SK-N-SH (cell line): ENCODE results near the gene CLK1. TPM values are rescaled to one million over a fixed set of nuclear protein-coding genes. Genes with fewer than 3 reads are reported as not detected.

ENCODE experiments used
- CTCF ChIA-PET: fragments of 300-600, 350-600 bp; formaldehyde crosslinking; extraction: SDS; loops from one replicate; lab custom pipeline; 2021; lab: Yijun Ruan, JAX
- POLR2A ChIA-PET: fragments of 350-600 bp; sonication (Branson Sonifier 250); formaldehyde crosslinking; extraction: SDS; loops from one replicate; lab custom pipeline; 2020; ENCODE audit warnings: antibody characterized with exemption, inconsistent platforms; lab: Yijun Ruan, JAX
- DNase-seq: peaks from one replicate; pipeline ENCODE4 v3.0.0; 2012
- H2AFZ ChIP-seq: fragments of 200-600 bp; sonication (generic); 2 replicates; pipeline ENCODE4 v1.8.1; 2016; ENCODE audit warnings: antibody characterized with exemption, mild to moderate bottlenecking, low read depth
- H3F3A ChIP-seq: fragments of 200-600 bp; sonication (generic); replicated peaks from 2 replicates; pipeline ENCODE3; 2016; ENCODE audit warnings: antibody characterized with exemption, mild to moderate bottlenecking; ENCODE audit not compliant: insufficient read depth
- H3K27ac ChIP-seq, 2 experiments: fragments of 200-500 bp in 1 of 2; fragments of 200-600 bp in 1 of 2; sonication (Bioruptor generic) in 1 of 2; sonication (generic), shearing (Covaris generic) in 1 of 2; 2 replicates each; pipeline versions ENCODE4 v1.5.1 to v1.6.1; 2014 to 2016; ENCODE audit warnings: low read depth in 2 of 2, inconsistent platforms in 1 of 2, low read length in 1 of 2, mild to moderate bottlenecking in 1 of 2, mixed read lengths in 1 of 2
- H3K27me3 ChIP-seq: fragments of 200-600 bp; sonication (generic), shearing (Covaris generic); 2 replicates; pipeline ENCODE4 v1.6.1; 2016; ENCODE audit warnings: mixed run types; ENCODE audit not compliant: insufficient read depth
- H3K36me3 ChIP-seq, 2 experiments: fragments of 200-500 bp in 1 of 2; fragments of 200-600 bp in 1 of 2; sonication (Bioruptor generic) in 1 of 2; sonication (generic) in 1 of 2; replicated peaks in 1 of 2; 2 replicates each; pipeline versions ENCODE3 to v1.5.1; 2014 to 2016; ENCODE audit warnings: low read length in 1 of 2, mild to moderate bottlenecking in 1 of 2; ENCODE audit not compliant: insufficient read depth in 2 of 2, control insufficient read depth in 1 of 2
- H3K4me1 ChIP-seq, 2 experiments: fragments of 200-500 bp in 1 of 2; fragments of 200-600 bp in 1 of 2; sonication (Bioruptor generic) in 1 of 2; sonication (generic), shearing (Covaris generic) in 1 of 2; 2 replicates each; pipeline versions ENCODE4 v1.5.1 to v1.6.1; 2014 to 2016; ENCODE audit warnings: low read depth in 1 of 2, low read length in 1 of 2, mixed run types in 1 of 2; ENCODE audit not compliant: insufficient read depth in 2 of 2, control insufficient read depth in 1 of 2
- H3K4me2 ChIP-seq: fragments of 200-600 bp; sonication (generic), shearing (Covaris generic); 2 replicates; pipeline ENCODE4 v1.6.1; 2017; ENCODE audit warnings: mixed run types
- H3K4me3 ChIP-seq, 2 experiments: fragments of 200-500 bp in 1 of 2; fragments of 200-600 bp in 1 of 2; sonication (Bioruptor generic) in 1 of 2; sonication (generic), shearing (Covaris generic) in 1 of 2; 2 replicates each; pipeline versions ENCODE4 v1.5.1 to v1.8.1; 2014 to 2016; ENCODE audit warnings: low read depth in 2 of 2, inconsistent platforms in 1 of 2, low read length in 1 of 2, mild to moderate bottlenecking in 1 of 2, mixed read lengths in 1 of 2, moderate library complexity in 1 of 2
- H3K79me2 ChIP-seq: fragments of 200-600 bp; sonication (generic); 2 replicates; pipeline ENCODE4 v1.8.1; 2017; ENCODE audit warnings: mild to moderate bottlenecking; ENCODE audit not compliant: insufficient read depth
- H3K9ac ChIP-seq: fragments of 200-600 bp; sonication (generic); 2 replicates; pipeline ENCODE4 v1.6.1; 2017; ENCODE audit warnings: mixed run types
- H3K9me2 ChIP-seq: fragments of 200-600 bp; sonication (generic); 2 replicates; pipeline ENCODE4 v1.6.1; 2017; ENCODE audit warnings: mixed run types
- H3K9me3 ChIP-seq: fragments of 200-600 bp; sonication (generic); 2 replicates; pipeline ENCODE4 v1.6.1; 2017; ENCODE audit warnings: mixed run types, mild to moderate bottlenecking, moderate library complexity
- H4K20me1 ChIP-seq: fragments of 200-600 bp; sonication (generic); 2 replicates; pipeline ENCODE4 v1.6.1; 2017; ENCODE audit warnings: mild to moderate bottlenecking, mixed run types; ENCODE audit not compliant: insufficient read depth
- EP300 ChIP-seq, 2 experiments: IDR thresholded peaks; 2 replicates each; pipeline versions ENCODE4 v1.4.0 to v1.6.1; 2012; ENCODE audit warnings: borderline replicate concordance in 1 of 2, low read depth in 1 of 2, low read length in 1 of 2
- FOXM1 ChIP-seq: IDR thresholded peaks from 2 replicates; pipeline ENCODE4 v1.4.0; 2012; ENCODE audit warnings: low read depth, mild to moderate bottlenecking
- MXI1 ChIP-seq: IDR thresholded peaks from 2 replicates; pipeline ENCODE4 v1.6.1; 2012; ENCODE audit warnings: mild to moderate bottlenecking, low read depth, low read length, improper control_type of control experiment
- NFIC ChIP-seq: IDR thresholded peaks from 2 replicates; pipeline ENCODE4 v1.4.0; 2012; ENCODE audit warnings: borderline replicate concordance
- POLR2AphosphoS5 ChIP-seq: IDR thresholded peaks from 2 replicates; pipeline ENCODE4 v1.6.1; 2012; ENCODE audit warnings: low read depth, low read length
- RCOR1 ChIP-seq: fragments of 150-350 bp; IDR thresholded peaks from 2 replicates; pipeline ENCODE4 v1.6.1; 2017; ENCODE audit warnings: antibody characterized with exemption, low read length
- SIN3A ChIP-seq: IDR thresholded peaks from 2 replicates; pipeline ENCODE4 v1.6.1; 2012; ENCODE audit warnings: low read depth, mild to moderate bottlenecking, low read length, moderate library complexity, borderline replicate concordance
- SMC3 ChIP-seq: IDR thresholded peaks from 2 replicates; pipeline ENCODE4 v1.6.1; 2012; ENCODE audit warnings: low read depth, low read length, improper control_type of control experiment
- TCF12 ChIP-seq: IDR thresholded peaks from 2 replicates; pipeline ENCODE4 v1.4.0; 2012
- USF2 ChIP-seq: fragments of 150-350 bp; IDR thresholded peaks from 2 replicates; pipeline ENCODE4 v1.6.1; 2017; ENCODE audit warnings: antibody characterized with exemption, low read length, low read depth, borderline replicate concordance
- YY1 ChIP-seq: IDR thresholded peaks from 2 replicates; pipeline ENCODE4 v1.4.0; 2012; ENCODE audit warnings: low read depth, mild to moderate bottlenecking
- ZBTB33 ChIP-seq: IDR thresholded peaks from 2 replicates; pipeline ENCODE4 v1.4.0; 2012; ENCODE audit warnings: low read depth, borderline replicate concordance
- WGBS: methylation state at CpG from one replicate; pipeline ENCODE4 v1.1.6; 2017; ENCODE audit warnings: low lambda C conversion rate; 5-methylcytosine and 5-hydroxymethylcytosine counted together
- polyA plus RNA-seq, 3 experiments: library from polyadenylated mRNA; depleted of rRNA; stranded (reverse); fragments of >200 nt; gene quantifications; 2 replicates each; pipeline ENCODE4 v1.2.3, GENCODE V29; 2012
- TF ChIP-seq, protein P1 (sequence below): IDR thresholded peaks from 2 replicates; pipeline ENCODE4 v1.4.0; 2012; ENCODE audit warnings: low read depth, borderline replicate concordance

The CLK1 gene
- polyA plus RNA-seq, 1 of the 3 experiments (the other 2 are of a cell fraction), result 31.1 TPM

- TF ChIP-seq, protein P1, sequence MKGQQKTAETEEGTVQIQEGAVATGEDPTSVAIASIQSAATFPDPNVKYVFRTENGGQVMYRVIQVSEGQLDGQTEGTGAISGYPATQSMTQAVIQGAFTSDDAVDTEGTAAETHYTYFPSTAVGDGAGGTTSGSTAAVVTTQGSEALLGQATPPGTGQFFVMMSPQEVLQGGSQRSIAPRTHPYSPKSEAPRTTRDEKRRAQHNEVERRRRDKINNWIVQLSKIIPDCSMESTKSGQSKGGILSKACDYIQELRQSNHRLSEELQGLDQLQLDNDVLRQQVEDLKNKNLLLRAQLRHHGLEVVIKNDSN, result peak; percentile 41; the same call in 1 of the 2 replicates
Observed at GRCh38 chr2:200862532-200863000, 1.9 kb downstream of the CLK1 start (continued).

GRCh38 chr2:200861617-200862155 is 2.8 kb downstream of the CLK1 start:
- peaks cover 78% of the 10 kb centered on the region for H3K79me2 ChIP-seq
- H3K4me1 ChIP-seq, result peaks cover 20 to 23% of the 10 kb centered on the region in 2 experiments; a peak in 3 of 4 replicates
- no peak for TF ChIP-seq RCOR1
- no peak for TF ChIP-seq ZBTB33
- TF ChIP-seq USF2, result no peak
- TF ChIP-seq SIN3A, result no peak
- TF ChIP-seq SMC3, result no peak
- TF ChIP-seq FOXM1, result no peak
- TF ChIP-seq TCF12, result no peak
- no peak for TF ChIP-seq YY1
- TF ChIP-seq NFIC, result no peak
- TF ChIP-seq POLR2AphosphoS5, result no peak
- no peak for TF ChIP-seq MXI1
- TF ChIP-seq EP300 (IDR thresholded peaks at IDR 0.05; ENCODE audit: borderline replicate concordance in 1 of 2, low read depth in 1 of 2, low read length in 1 of 2), result no peak
- H4K20me1 ChIP-seq, result peaks cover 68% of the 10 kb centered on the region
- POLR2A ChIA-PET, result no interaction called here
- H3K27me3 ChIP-seq, result no peaks in the 10 kb centered on the region
- H3K4me3 ChIP-seq, result peak overlapping the region; percentile 94 to 96
- no peaks in the 10 kb centered on the region for H3K9me2 ChIP-seq
- H3K9me3 ChIP-seq, result no peaks in the 10 kb centered on the region
- H3F3A ChIP-seq, result peaks cover 15% of the 10 kb centered on the region
- peak overlapping the region in 1 of 2 experiments; percentile 30; a peak in 2 of 4 replicates for H3K27ac ChIP-seq
- no peak overlapping the region for H2AFZ ChIP-seq
- WGBS, result 38% methylated on average over 4 of the region's 4 CpGs
- H3K4me2 ChIP-seq, result peak overlapping the region; percentile 73
- peak overlapping the region; percentile 96; the same call in 1 of the 2 replicates for H3K9ac ChIP-seq
- H3K36me3 ChIP-seq, result peaks cover 45 to 58% of the 10 kb centered on the region in 2 experiments
- CTCF ChIA-PET, result no interaction called here
- DNase-seq, result no peak
